ENCODE data around the gene WIZ.

The WIZ gene

GRCh38 chr19:15399234-15399515 is 50.6 kb downstream of the WIZ start:
- no peak overlapping the region for H3K4me3 ChIP-seq (ENCODE audit: low read depth in 1 of 2, low read length in 2 of 2)
- H2AFZ ChIP-seq (ENCODE audit: low read depth, low read length) = no peak overlapping the region
- no peaks in the 10 kb centered on the region for H3K9me3 ChIP-seq (ENCODE audit: insufficient read depth, low read length, severe bottlenecking)
- H3K27me3 ChIP-seq (ENCODE audit: insufficient read depth, low read length, poor library complexity) = no peaks in the 10 kb centered on the region
- TF ChIP-seq EZH2 (IDR thresholded peaks at IDR 0.05; ENCODE audit: borderline replicate concordance, low read depth, low read length, severe bottlenecking) (no peak), CTCF (IDR thresholded peaks at IDR 0.05; ENCODE audit: borderline replicate concordance, extremely low read depth, low read length, poor library complexity, severe bottlenecking) (no peak)
- ATAC-seq (ENCODE audit: insufficient read depth, low read depth) (no peak), DNase-seq (no peak)
- peaks cover 66% of the 10 kb centered on the region for H4K20me1 ChIP-seq (ENCODE audit: insufficient read depth, low read length)
- H3K36me3 ChIP-seq (ENCODE audit: insufficient read depth, low read length) = peaks cover 91% of the 10 kb centered on the region
- peaks cover 38% of the 10 kb centered on the region for H3K79me2 ChIP-seq (ENCODE audit: insufficient read depth, low read length)
- H3K4me2 ChIP-seq (ENCODE audit: insufficient read depth, low read length) = no peak overlapping the region
- no peaks in the 10 kb centered on the region for H3K4me1 ChIP-seq (ENCODE audit: insufficient read depth, low read length)
- H3K27ac ChIP-seq (ENCODE audit: low read length) = no peak overlapping the region
- no peak overlapping the region for H3K9ac ChIP-seq (ENCODE audit: low read depth, low read length)

GRCh38 chr19:15398501-15399233 is 51.1 kb downstream of the WIZ start:
- ATAC-seq (ENCODE audit: insufficient read depth, low read depth) (no peak), DNase-seq (no peak)
- Histone ChIP-seq H4K20me1 (ENCODE audit: insufficient read depth, low read length) (peaks cover 61% of the 10 kb centered on the region), H3K4me1 (ENCODE audit: insufficient read depth, low read length) (no peaks in the 10 kb centered on the region), H3K4me3 (ENCODE audit: low read depth in 1 of 2, low read length in 2 of 2) (no peak overlapping the region), H3K9me3 (ENCODE audit: insufficient read depth, low read length, severe bottlenecking) (no peaks in the 10 kb centered on the region), H3K79me2 (ENCODE audit: insufficient read depth, low read length) (peaks cover 35% of the 10 kb centered on the region), H3K27me3 (ENCODE audit: insufficient read depth, low read length, poor library complexity) (no peaks in the 10 kb centered on the region), H2AFZ (ENCODE audit: low read depth, low read length) (no peak overlapping the region), H3K36me3 (ENCODE audit: insufficient read depth, low read length) (peaks cover 91% of the 10 kb centered on the region), H3K9ac (ENCODE audit: low read depth, low read length) (no peak overlapping the region), H3K27ac (ENCODE audit: low read length) (no peak overlapping the region), H3K4me2 (ENCODE audit: insufficient read depth, low read length) (no peak overlapping the region)
- TF ChIP-seq EZH2 (IDR thresholded peaks at IDR 0.05; ENCODE audit: borderline replicate concordance, low read depth, low read length, severe bottlenecking) = no peak
- no peak for TF ChIP-seq CTCF (IDR thresholded peaks at IDR 0.05; ENCODE audit: borderline replicate concordance, extremely low read depth, low read length, poor library complexity, severe bottlenecking)

- ATAC-seq (ENCODE audit: insufficient read depth, low read depth) = no peak
- no peak for TF ChIP-seq EZH2 (IDR thresholded peaks at IDR 0.05; ENCODE audit: borderline replicate concordance, low read depth, low read length, severe bottlenecking)
- TF ChIP-seq CTCF (IDR thresholded peaks at IDR 0.05; ENCODE audit: borderline replicate concordance, extremely low read depth, low read length, poor library complexity, severe bottlenecking) = no peak
- Histone ChIP-seq H3K27me3 (ENCODE audit: insufficient read depth, low read length, poor library complexity) (no peaks in the 10 kb centered on the region), H3K4me2 (ENCODE audit: insufficient read depth, low read length) (no peak overlapping the region), H3K9me3 (ENCODE audit: insufficient read depth, low read length, severe bottlenecking) (no peaks in the 10 kb centered on the region), H3K4me3 (ENCODE audit: low read depth in 1 of 2, low read length in 2 of 2) (no peak overlapping the region), H3K79me2 (ENCODE audit: insufficient read depth, low read length) (peaks cover 26% of the 10 kb centered on the region), H3K36me3 (ENCODE audit: insufficient read depth, low read length) (peaks cover 86% of the 10 kb centered on the region), H2AFZ (ENCODE audit: low read depth, low read length) (no peak overlapping the region), H3K27ac (ENCODE audit: low read length) (no peak overlapping the region), H3K9ac (ENCODE audit: low read depth, low read length) (no peak overlapping the region), H3K4me1 (ENCODE audit: insufficient read depth, low read length) (no peaks in the 10 kb centered on the region), H4K20me1 (ENCODE audit: insufficient read depth, low read length) (peaks cover 53% of the 10 kb centered on the region)
- DNase-seq = no peak
Observed at GRCh38 chr19:15397782-15398181, 52.0 kb downstream of the WIZ start.
